ENCODE measurements around the gene IDH3G.

Gene IDH3G

DNA sequence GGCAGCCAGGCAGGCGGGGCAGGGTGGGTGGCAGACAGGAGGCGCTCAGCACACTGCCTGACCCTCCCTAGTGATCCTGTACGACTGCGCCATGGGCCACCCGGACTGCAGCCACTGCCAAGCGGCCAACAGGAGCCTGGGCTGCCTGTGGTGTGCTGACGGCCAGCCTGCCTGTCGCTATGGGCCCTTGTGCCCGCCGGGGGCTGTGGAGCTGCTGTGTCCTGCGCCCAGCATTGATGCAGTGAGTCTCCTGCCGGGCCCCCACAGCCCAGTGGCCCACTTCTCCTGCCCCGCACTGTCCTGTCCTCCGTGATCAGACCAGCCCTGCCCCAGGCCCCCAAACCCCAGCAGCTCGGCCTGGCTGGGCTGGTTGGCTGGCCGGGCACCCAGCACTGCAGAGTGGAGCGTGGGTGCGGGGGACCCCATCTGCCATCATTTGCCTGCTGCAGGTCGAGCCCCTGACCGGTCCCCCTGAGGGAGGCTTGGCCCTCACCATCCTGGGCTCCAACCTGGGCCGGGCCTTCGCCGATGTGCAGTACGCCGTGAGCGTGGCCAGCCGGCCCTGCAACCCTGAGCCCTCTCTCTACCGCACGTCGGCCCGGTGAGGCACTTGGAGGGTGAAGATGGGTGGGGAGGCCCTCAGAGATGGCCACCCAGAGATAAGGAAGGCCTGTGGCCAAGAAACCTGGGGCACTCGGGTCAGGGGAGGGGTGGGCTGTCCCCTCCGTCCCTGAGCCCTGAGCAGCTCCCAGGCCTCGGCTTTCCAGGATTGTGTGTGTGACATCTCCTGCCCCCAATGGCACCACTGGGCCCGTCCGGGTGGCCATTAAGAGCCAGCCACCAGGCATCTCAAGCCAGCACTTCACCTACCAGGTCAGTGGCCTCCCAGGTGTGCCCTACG, 22.5 kb downstream of the IDH3G start:
- H3K4me3 ChIP-seq (ENCODE audit: low read depth, low read length): no peak overlapping the region
- TF ChIP-seq, protein P1, sequence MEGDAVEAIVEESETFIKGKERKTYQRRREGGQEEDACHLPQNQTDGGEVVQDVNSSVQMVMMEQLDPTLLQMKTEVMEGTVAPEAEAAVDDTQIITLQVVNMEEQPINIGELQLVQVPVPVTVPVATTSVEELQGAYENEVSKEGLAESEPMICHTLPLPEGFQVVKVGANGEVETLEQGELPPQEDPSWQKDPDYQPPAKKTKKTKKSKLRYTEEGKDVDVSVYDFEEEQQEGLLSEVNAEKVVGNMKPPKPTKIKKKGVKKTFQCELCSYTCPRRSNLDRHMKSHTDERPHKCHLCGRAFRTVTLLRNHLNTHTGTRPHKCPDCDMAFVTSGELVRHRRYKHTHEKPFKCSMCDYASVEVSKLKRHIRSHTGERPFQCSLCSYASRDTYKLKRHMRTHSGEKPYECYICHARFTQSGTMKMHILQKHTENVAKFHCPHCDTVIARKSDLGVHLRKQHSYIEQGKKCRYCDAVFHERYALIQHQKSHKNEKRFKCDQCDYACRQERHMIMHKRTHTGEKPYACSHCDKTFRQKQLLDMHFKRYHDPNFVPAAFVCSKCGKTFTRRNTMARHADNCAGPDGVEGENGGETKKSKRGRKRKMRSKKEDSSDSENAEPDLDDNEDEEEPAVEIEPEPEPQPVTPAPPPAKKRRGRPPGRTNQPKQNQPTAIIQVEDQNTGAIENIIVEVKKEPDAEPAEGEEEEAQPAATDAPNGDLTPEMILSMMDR (IDR thresholded peaks at IDR 0.05; ENCODE audit: borderline replicate concordance, insufficient read depth, low read depth, low read length): no peak

DNA sequence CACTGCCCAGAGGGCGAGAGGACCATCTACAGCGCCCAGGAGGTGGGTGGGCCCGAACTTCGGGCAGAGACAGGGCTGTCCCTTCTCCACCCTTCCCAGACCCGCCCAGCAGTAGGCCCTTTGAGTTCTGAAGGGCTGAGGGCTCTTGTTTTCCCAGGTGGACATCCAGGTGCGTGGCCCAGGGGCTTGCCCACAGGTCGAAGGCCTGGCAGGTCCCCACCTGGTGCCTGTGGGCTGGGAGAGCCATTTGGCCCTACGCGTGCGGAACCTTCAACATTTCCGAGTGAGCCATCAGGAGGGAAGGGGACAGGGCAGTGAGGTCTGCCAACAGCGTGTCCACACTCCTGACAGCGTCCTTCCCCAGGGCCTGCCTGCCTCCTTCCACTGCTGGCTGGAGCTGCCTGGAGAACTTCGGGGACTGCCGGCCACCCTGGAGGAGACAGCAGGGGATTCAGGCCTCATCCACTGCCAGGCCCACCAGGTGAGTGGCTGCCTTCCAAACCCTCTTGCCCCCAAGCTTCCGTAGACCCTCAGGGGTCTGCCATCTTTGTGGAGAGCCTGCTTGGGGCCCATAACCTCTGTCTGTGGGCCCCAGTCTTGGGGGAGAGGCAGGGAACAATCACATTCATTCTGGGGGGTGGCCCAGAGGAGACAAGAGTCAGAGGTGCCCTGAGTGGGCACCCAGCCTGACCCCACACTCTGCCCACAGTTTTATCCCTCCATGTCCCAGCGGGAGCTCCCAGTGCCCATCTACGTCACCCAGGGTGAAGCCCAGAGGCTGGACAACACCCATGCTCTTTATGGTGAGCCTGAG, 23.4 kb downstream of the IDH3G start:
- TF ChIP-seq, protein P1 (IDR thresholded peaks at IDR 0.05; ENCODE audit: borderline replicate concordance, insufficient read depth, low read depth, low read length): no peak
- H3K4me3 ChIP-seq (ENCODE audit: low read depth, low read length): no peak overlapping the region

DNA sequence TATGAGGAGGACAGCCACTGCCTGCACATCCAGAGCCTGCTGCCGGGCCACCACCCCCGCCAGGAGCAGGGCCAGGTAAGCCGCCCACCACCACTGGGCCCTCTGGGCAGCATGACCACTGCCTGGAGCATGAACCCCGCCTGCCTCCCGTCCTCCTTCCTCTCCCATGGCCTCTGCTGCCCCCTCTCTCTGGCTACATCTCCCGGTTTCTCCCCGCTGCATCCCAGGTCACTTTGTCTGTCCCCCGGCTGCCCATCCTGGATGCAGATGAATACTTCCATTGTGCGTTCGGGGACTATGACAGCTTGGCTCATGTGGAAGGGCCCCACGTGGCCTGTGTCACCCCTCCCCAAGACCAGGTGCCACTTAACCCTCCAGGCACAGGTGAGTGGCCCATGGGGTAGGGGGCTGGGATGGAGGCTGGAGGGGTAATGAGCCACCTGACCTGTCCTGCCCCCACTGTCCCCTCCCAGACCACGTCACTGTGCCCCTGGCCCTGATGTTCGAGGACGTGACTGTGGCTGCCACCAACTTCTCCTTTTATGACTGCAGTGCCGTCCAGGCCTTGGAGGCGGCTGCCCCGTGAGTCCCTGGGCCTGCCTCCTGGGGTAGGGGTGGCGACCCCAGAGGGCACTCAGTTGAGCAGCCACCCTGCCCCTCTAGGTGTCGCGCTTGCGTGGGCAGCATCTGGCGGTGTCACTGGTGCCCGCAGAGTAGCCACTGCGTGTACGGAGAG, 24.1 kb downstream of the IDH3G start:
- TF ChIP-seq, protein P1 (IDR thresholded peaks at IDR 0.05; ENCODE audit: borderline replicate concordance, insufficient read depth, low read depth, low read length): no peak
- H3K4me3 ChIP-seq (ENCODE audit: low read depth, low read length): no peak overlapping the region

DNA sequence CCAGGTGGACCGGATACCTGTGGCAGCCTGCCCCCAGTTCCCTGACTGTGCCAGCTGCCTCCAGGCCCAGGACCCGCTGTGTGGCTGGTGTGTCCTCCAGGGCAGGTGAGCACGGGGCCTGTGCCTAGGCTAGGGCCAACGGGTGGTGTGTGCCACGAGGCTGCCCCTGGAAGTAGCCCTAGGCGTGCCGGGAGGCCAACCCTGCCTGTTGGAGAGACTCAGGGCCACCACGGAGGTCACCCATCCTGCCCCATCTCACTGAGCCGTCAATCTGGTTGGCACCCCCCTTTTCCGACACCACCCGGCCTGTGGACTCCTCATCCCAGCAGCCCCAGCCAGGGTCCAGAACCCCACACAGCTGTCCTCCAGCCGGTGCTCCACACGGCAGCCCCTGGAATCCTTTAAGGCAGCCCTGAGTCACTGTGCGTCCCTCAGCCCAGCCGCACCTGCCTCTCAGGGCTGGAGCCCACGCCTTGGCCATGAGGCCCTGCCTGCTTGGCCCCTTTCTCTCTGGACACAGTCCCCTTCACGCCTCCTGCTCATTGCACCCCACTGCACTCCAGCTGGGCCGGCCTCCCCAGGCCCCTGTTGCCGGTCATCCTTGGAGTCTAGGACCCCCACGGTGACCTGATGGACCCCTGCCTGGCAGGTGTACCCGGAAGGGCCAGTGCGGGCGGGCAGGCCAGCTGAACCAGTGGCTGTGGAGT, 24.9 kb downstream of the IDH3G start:
- H3K4me3 ChIP-seq (ENCODE audit: low read depth, low read length): no peak overlapping the region
- TF ChIP-seq, protein P1 (IDR thresholded peaks at IDR 0.05; ENCODE audit: borderline replicate concordance, insufficient read depth, low read depth, low read length): no peak

DNA sequence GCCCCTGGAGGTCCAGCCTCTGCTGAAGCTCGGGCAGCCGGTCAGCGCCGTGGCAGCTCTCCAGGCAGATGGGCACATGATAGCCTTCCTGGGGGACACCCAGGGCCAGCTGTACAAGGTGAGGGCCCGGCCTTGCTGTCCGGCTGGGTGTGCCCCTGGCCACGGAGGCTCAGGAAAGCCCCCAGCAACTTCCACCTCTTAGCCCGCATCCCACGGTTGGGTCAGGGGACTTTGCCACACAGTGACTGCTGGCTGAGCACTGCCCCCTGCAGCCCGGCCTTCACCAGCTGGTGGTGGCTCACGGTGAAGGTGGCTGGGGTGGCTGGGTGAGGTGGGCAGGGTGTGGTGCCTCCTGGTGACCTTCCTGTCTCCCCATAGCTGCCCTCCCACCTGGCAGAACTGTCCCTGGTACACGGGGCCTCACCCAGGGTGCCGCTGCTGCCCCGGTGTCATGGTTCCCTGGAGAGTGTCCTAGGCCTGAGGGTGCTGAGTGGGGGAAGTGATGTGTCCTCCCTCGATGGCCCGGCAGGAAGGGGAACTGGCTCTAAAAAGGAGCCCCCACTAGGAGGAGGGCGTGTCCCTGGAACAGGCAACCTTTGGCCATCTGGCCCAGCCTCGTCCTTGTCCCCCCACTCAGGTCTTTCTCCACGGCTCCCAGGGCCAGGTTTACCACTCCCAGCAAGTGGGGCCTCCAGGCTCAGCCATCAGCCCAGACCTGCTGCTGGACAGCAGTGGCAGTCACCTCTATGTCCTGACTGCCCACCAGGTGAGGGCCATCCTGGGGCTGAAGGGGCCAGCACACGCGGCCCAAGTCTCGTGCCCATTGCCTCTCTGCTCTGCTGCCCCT, 25.6 kb downstream of the IDH3G start:
- TF ChIP-seq, protein P1 (IDR thresholded peaks at IDR 0.05; ENCODE audit: borderline replicate concordance, insufficient read depth, low read depth, low read length): 0 out of 2 replicates have a peak, but pooled peaks have one; percentile 8
- H3K4me3 ChIP-seq (ENCODE audit: low read depth, low read length): no peak overlapping the region

DNA sequence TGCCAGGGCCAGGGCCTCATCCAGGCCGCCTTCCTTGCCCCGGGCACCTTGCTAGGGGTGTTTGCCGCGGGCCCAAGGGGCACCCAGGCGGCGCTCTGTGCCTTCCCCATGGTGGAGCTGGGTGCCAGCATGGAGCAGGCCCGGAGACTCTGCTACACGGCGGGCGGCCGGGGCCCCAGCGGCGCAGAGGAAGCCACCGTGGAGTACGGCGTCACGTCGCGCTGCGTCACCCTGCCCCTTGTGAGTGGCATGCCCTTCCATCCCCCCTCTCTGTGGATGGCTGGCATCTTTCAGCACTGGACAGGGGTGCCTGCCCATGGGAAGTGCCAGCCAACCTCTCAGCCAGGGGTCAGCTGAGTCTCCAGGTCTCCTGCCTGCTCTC, 26.5 kb downstream of the IDH3G start:
- TF ChIP-seq, protein P1 (IDR thresholded peaks at IDR 0.05; ENCODE audit: borderline replicate concordance, insufficient read depth, low read depth, low read length): no peak
- H3K4me3 ChIP-seq (ENCODE audit: low read depth, low read length): no peak overlapping the region

Data from GM12875 (cell line).